Left renal pelvis (tissue), 4 donors: ENCODE data around the gene CA5B. TPM values are rescaled to one million over a fixed set of nuclear protein-coding genes. Genes with fewer than 3 reads are reported as not detected.
"Not testable (repeated sequence)": the region's sequence is repeated elsewhere in the genome, so short reads cannot be mapped to it uniquely, and the experiment has no call there.

ENCODE experiments used
- DNase-seq, 4 donors: peaks; one replicate each; pipeline ENCODE4 v3.0.0-alpha.2; 2013; ENCODE audit warnings: low read depth in 4 of 4, low spot score in 3 of 4
- polyA plus RNA-seq, 4 donors: library from polyadenylated mRNA; unstranded; fragments of 120-200 nt; gene quantifications; one replicate each; pipeline ENCODE4 v1.2.1, GENCODE V29; 2013; ENCODE audit not compliant: insufficient read length in 4 of 4

Gene CA5B
- polyA plus RNA-seq = 10 to 100 TPM in 1 of 4 donors, 1 to 10 TPM in 3; 7.7 to 10.1 (median 9.1) TPM

GRCh38 chrX:15737959-15738902 lies at the start of gene CA5B:
Gene CA5B (plus strand): TSS chrX:15738270. CDS start chrX:15750024, 11,754 bp downstream.
- DNase-seq = peak; percentile 47 to 64 (median 61)

- DNase-seq = no peak
These were observed 43.1 kb upstream of the CA5B start for GRCh38 chrX:15694941-15695451.

- DNase-seq = no peak
These were observed 41.6 kb upstream of the CA5B start for GRCh38 chrX:15696516-15696915.

- DNase-seq = no peak
These were observed 35.3 kb upstream of the CA5B start for GRCh38 chrX:15702488-15703371.

GRCh38 chrX:15703809-15704208 lies 34.3 kb upstream of the CA5B start:
- not testable (repeated sequence) for DNase-seq

- not testable (repeated sequence) for DNase-seq
These were observed 33.8 kb upstream of the CA5B start for GRCh38 chrX:15704273-15704672.

GRCh38 chrX:15714529-15714928 lies 23.5 kb upstream of the CA5B start:
- DNase-seq = no peak

GRCh38 chrX:15718283-15718970 lies 19.6 kb upstream of the CA5B start:
- DNase-seq = no peak

- DNase-seq = no peak
These were observed 18.6 kb upstream of the CA5B start for GRCh38 chrX:15719324-15719968.

GRCh38 chrX:15721911-15722310 lies 16.2 kb upstream of the CA5B start:
- no peak for DNase-seq

- DNase-seq = no peak
These were observed 14.1 kb upstream of the CA5B start for GRCh38 chrX:15723887-15724517.

GRCh38 chrX:15724911-15725310 lies 13.2 kb upstream of the CA5B start:
- no peak for DNase-seq

GRCh38 chrX:15731368-15731767 lies 6.7 kb upstream of the CA5B start:
- DNase-seq = not testable (repeated sequence)

- no peak for DNase-seq
These were observed 696 bp upstream of the CA5B start for GRCh38 chrX:15737190-15737958.

- no peak for DNase-seq
These were observed 1.8 kb downstream of the CA5B start for GRCh38 chrX:15739886-15740285.

GRCh38 chrX:15744181-15744867 lies 6.3 kb downstream of the CA5B start:
- no peak for DNase-seq

- DNase-seq = no peak
These were observed 7.1 kb downstream of the CA5B start for GRCh38 chrX:15745179-15745578.

- not testable (repeated sequence) for DNase-seq
These were observed 8.6 kb downstream of the CA5B start for GRCh38 chrX:15746651-15747050.
